Hypothalamus (tissue), 51 donors: ENCODE results near the gene EPYC.

Source experiments
- DNase-seq, 51 donors: peaks; one replicate each; lab custom pipeline; 2025; lab: John Stamatoyannopoulos, UW

Gene EPYC

GRCh38 chr12:90915353-90915752 lies 89.4 kb downstream of the EPYC start:
- no peak for DNase-seq
